ENCODE data around the gene CKAP2L.

DNA sequence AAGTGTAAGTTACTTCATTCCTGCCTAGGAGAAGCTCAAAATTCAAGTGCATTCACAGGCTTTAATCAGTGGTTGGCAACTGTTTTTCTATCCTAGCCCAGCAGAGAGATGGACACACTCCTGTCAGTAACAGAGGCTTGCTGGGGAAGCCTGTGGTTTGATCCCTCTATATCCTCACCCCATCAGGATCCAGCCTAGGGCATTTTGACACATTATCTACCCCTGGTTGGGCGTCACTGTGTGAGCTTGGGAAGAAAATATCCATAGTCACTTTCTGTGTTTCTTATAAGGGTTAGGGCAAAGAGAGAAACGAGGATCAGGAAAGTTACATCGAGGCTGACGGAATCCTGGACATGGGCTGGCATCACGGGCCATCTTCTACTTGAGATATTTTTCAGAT, 33.6 kb downstream of the CKAP2L start:
- TF ChIP-seq, protein P1, sequence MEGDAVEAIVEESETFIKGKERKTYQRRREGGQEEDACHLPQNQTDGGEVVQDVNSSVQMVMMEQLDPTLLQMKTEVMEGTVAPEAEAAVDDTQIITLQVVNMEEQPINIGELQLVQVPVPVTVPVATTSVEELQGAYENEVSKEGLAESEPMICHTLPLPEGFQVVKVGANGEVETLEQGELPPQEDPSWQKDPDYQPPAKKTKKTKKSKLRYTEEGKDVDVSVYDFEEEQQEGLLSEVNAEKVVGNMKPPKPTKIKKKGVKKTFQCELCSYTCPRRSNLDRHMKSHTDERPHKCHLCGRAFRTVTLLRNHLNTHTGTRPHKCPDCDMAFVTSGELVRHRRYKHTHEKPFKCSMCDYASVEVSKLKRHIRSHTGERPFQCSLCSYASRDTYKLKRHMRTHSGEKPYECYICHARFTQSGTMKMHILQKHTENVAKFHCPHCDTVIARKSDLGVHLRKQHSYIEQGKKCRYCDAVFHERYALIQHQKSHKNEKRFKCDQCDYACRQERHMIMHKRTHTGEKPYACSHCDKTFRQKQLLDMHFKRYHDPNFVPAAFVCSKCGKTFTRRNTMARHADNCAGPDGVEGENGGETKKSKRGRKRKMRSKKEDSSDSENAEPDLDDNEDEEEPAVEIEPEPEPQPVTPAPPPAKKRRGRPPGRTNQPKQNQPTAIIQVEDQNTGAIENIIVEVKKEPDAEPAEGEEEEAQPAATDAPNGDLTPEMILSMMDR (IDR thresholded peaks at IDR 0.05): no peak
- no peak for TF ChIP-seq POLR2A (IDR thresholded peaks at IDR 0.05)

Measured in suprapubic skin (tissue), 3 donors.